KBM-7 (cell line): ENCODE measurements around the gene UBIAD1.
"Not testable (repeated sequence)": the region's sequence is repeated elsewhere in the genome, so short reads cannot be mapped to it uniquely, and the experiment has no call there.

ENCODE experiments used
- DNase-seq: peaks from one replicate; pipeline ENCODE4 v3.0.0-alpha.2; 2015
- in situ Hi-C: fragments of 300-500 bp; cut with MboI; formaldehyde crosslinking; loops from 2 replicates; pipeline ENCODE4 v1.14.3; 2020; ENCODE audit warnings: low sequenced_read_pairs, low pct_unique_long_range_greater_than_20kb, mixed read lengths

Gene UBIAD1

GRCh38 chr1:11272832-11273594 is at the start of gene UBIAD1:
Gene UBIAD1, plus strand, starts transcription at chr1:11273198. Its CDS starts 334 bp downstream, at chr1:11273532.
- in situ Hi-C loops = no loop called here
- peak; percentile 89 for DNase-seq

DNA sequence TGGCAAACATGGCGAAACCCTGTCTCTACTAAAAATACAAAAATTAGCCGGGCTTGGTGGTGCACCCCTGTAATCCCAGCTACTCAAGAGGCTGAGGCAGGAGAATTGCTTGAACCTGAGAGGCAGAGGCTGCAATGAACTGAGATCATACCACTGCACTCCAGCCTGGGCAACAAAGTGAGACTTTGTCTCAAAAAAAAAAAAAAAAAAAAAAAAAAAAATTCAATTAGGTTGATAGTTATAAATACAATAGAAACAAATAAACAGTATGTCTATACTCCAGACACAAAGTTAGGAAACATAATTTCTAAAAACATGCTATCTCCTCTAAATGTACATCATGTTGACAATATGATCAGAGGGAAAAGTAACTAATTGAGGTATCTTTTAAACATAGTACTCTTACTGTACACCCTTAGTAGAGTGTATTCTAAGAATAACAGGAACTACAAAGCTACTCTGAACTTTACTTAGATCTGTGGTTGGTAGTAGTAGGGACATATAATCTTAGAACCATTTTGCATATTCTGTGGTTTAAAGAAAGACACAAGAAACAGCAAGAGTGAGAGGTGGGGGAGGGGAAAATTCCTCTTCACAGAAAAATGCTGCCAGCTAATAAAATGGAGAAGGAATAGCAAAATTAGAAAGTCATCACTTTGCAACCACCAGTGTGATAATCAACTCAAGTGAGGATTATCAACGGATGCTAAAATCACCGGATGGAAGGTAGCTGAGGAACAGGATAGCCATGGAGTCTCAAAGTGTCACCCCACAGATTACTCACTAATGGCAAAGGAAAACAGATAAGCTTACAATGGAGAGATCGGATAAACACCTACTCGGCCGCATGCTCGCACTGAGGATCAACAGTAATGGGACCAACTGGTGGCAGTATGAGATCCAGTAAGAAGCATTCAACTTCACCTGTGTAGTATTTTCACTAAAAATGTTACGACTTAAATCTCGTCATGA is 45.6 kb upstream of the UBIAD1 start:
- in situ Hi-C loops = no loop called here
- peak; percentile 30 for DNase-seq

DNA sequence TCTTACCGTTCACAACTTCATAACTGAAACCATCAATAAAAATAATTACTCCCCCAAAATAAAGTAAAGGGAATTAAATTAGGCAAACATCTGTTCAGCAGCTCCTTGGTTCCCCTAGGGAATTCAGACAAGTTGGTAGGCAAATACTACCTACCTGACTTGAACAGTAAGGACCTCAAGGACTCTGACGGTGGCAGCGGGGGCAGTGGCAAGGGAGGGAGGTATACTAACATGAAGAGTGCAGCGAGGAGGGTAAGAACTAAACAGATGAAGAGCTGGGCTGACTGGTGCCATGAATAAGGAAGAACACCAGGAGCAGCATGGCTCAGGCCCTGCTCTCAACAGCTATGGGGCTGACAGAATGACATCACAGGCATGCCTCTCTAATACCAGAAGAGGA is 43.8 kb upstream of the UBIAD1 start:
- in situ Hi-C loops = no loop called here
- DNase-seq = no peak

- in situ Hi-C loops = no loop called here
- DNase-seq = no peak
Measured at GRCh38 chr1:11233208-11233607, 39.8 kb upstream of the UBIAD1 start.

- no peak for DNase-seq
- in situ Hi-C loops = no loop called here
Measured at GRCh38 chr1:11237356-11237755, 35.6 kb upstream of the UBIAD1 start.

GRCh38 chr1:11238311-11238710 is 34.7 kb upstream of the UBIAD1 start:
- in situ Hi-C loops = no loop called here
- no peak for DNase-seq

GRCh38 chr1:11245248-11245647 is 27.8 kb upstream of the UBIAD1 start:
- DNase-seq = no peak
- in situ Hi-C loops = no loop called here

DNA sequence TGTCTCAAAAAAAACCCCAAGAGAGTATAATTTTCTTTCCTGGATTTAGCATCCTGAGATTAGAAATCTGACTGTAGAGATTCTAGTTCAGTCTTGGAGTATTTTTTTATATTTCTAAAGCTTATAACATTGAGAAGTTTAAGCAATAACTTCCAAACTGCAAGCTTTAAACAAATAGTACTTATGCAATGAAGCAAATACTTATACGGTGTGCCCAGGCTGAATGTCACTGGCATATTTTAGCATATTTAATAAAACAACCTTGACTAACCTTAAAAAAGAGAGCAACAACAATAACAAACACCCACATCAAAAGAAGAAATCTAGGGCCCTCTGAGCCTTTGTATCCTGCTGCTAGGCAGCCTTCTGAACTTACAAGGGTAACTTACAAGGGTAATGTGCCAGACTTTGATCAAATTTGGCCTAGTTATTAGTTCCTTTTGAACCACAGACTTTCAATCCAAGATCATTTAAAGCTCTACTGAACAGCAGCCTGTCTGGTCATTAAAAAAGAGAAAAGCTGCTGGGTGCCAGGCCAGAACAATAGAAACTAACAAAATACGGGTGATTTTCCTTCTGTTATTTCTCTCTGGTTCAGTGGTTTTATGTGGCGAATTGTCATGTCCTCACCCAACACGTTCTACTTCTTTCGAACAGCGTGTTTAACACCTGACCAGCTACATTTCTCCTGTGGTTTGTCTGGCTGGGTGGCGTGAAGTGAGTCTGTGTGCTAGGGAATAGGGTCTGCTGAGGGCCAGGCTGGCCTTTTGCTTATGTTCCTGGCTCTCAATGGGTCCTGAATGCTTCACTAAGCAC is 26.9 kb upstream of the UBIAD1 start:
- no peak for DNase-seq

GRCh38 chr1:11248169-11248568 is 24.8 kb upstream of the UBIAD1 start:
- in situ Hi-C loops = no loop called here
- DNase-seq = no peak

More for the DNA sequence above, 26.9 kb upstream of the UBIAD1 start:
- in situ Hi-C loops = no loop called here

DNA sequence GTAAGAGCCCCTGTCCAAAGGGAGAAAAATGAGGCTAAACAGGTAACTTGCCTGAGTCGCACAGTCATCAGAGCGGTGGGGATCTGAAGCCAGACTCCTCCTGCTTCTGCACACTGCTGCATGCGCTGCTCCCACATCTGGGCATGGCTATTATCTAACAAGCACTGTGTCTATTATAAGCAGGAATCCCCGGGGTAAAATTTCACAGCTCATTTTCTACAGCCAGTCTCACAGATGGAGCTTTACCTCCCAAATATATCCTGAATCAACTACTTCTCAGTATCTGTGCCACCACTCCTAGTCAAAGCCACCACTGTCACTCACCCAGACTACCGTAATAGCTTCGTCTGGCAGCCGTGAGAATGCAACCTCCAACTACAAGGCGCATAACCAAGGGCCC is 20.5 kb upstream of the UBIAD1 start:
- no peak for DNase-seq
- in situ Hi-C loops = no loop called here

DNA sequence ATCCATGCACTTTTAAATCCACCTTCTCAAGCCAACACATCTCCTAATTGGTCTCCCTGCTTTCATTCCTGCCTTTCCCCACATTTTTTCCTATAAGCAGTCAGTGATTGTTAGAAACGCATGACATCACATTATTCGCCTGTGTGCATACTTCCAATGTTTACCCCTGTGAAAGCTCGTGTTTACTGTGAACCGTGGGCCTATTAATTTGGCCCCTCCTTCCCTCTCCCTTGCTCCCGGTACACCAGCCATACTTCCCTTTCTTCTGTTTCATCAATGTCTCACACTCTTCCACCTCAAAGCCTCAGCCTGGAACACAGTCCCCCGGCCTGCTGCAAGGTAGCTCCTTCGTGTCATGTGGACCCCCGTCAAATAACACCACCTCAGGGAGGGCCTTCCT is 19.8 kb upstream of the UBIAD1 start:
- DNase-seq = no peak
- in situ Hi-C loops = no loop called here

DNA sequence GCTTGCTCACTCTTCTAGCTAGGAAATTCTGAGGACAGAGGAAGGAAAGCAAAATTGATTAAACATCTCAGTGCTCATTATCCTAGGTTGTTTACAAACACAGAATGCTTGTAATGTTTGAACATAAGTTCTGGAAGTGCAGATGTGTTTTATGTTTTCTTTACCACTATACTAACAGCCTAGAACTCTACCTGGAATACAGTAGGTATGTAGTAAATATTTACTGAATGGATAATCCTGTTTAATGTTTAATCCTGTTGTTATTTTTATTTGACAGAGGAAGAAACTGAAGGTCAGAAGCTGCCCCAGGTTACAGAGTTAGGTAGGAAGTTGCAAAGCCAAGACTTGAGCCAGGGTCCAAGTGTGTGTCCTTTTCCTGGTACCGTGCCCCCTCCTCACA is 16.7 kb upstream of the UBIAD1 start:
- in situ Hi-C loops = no loop called here
- no peak for DNase-seq

GRCh38 chr1:11262171-11263049 is 10.6 kb upstream of the UBIAD1 start, which contains the start of gene MTOR:
Gene MTOR, minus strand, starts transcription at chr1:11262551. Its CDS starts 3,142 bp downstream, at chr1:11259409.
- DNase-seq = peak; percentile 99
- in situ Hi-C loops = no loop called here

DNA sequence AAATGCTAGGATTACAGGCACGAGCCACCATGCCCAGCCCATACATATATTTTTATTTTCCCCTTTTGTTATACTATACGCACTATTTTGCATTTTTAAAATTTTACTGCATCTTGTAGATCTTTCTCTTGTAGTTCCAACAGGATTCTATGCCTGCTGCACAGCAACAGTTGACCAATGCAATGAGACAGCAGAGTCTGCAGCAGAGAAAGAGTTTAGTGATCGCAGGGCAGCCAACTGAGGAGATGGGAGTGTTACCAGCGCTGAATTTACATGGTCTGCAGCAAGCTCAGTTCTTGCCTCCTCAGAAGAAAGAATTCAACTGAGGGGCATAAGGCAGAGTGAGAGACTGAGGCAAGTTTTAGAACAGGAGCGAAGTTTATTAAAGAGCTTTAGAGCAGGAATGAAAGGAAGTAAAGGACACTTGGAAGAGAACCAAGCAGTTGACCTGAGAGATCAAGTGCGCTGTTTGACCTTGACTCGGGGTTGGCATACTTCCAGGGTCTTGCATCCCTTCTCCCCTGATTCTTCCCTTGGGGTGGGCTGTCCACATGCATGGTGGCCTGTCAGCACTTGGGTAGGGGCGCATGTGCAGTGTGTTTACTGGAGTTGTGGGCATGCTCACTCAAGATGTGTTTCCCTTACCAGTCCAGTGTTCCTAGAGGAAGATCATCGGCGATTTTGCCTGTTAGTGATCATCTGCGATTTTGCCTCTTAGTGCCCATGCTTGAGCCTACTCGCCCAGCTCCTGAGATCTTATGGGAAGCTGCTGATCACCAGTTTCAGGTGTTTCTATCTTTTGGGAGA is 6.5 kb upstream of the UBIAD1 start:
- in situ Hi-C loops = no loop called here
- no peak for DNase-seq

DNA sequence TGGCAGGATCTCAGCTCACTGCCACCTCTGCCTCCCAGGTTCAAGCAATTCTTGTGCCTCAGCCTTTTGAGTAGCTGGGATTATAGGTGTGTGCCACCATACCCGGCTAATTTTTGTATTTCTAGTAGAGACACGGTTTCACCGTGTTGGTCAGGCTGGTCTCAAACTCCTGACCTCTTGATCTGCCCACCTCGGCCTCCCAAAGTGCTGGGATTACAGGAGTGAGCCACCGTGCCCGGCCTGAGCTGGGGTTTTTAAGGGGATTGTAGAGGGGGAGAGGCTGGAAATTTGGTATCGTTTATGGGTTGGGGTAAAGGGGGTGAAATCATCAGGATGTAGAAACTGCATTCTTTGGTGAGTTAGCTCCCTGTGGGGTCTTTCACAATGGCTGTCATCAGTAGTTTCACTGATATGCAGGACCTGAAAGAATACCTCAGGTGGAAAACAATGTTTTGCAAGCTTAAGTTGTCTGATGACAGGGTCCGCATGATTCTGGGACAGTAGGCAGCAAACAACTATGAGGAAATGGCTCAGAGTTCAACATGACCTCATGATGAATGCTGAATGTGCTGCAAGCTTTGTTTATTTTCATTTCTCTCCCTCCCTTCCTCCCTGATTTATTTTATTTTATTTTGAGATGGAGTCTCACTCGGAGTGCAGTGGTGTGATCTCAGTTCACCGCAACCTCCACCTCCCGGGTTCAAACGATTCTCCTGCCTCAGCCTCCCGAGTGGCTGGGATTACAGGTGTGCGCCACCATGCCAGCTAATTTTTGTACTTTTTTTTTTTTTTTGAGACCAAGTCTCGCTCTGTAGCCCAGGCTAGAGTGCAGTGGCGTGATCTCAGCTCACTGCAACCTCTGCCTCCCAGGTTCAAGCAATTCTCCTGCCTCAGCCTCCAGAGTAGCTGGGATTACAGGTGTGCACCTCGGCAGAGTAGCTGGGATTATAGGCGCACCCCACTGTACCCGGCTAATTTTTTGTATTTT is 5.4 kb upstream of the UBIAD1 start:
- DNase-seq, in situ Hi-C loops: not testable (repeated sequence)

DNA sequence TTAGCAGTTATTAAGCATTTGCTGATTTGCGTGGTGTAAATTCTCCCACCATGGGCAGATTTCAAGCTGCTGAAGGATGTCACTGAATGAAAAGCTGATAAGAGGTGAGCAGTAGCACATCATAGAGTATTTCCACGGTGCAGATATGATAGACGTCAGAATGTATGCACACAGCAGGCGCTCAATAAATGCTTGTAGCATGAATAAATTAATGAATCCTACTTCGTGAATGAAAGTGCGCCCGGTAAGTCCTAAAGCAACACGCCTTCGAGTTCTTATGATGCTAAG is 510 bp upstream of the UBIAD1 start:
- DNase-seq = peak; percentile 40
- in situ Hi-C loops = no loop called here
